Tibial nerve (tissue), 4 donors: Measurements from ENCODE around the gene IFNG. TPM values are rescaled to one million over a fixed set of nuclear protein-coding genes. Genes with fewer than 3 reads are reported as not detected.

Experiments
- DNase-seq, 2 donors: peaks; one replicate each; pipeline ENCODE4 v3.0.0-alpha.2; 2019; ENCODE audit warnings: low spot score in 2 of 2
- H3K27ac ChIP-seq, 4 donors: fragments of 200-600 bp; sonication (generic) in 3 of 4; one replicate each; pipeline ENCODE4 v1.5.1; 2017 to 2019; ENCODE audit warnings: mild to moderate bottlenecking in 1 of 4
- H3K27me3 ChIP-seq, 2 donors: fragments of 200-600 bp; sonication (generic) in 1 of 2; one replicate each; pipeline versions ENCODE4 v1.5.1 to v1.6.0; 2017 to 2019
- H3K36me3 ChIP-seq, 3 donors: fragments of 200-600 bp; sonication (generic); one replicate each; pipeline ENCODE4 v1.5.1; 2018 to 2019
- H3K4me1 ChIP-seq, 4 donors: fragments of 200-600 bp; sonication (generic) in 3 of 4; one replicate each; pipeline ENCODE4 v1.5.1; 2017 to 2019
- H3K4me3 ChIP-seq, 4 donors: fragments of 200-600 bp; sonication (generic) in 3 of 4; one replicate each; pipeline ENCODE4 v1.5.1; 2017 to 2019; ENCODE audit warnings: mild to moderate bottlenecking in 1 of 4, moderate library complexity in 1 of 4
- H3K9me3 ChIP-seq, 4 donors: fragments of 200-600 bp; sonication (generic) in 3 of 4; one replicate each; pipeline ENCODE4 v1.5.1; 2017 to 2019
- CTCF ChIP-seq, 5 experiments: fragments of 200-600 bp in 3 of 5; fragments of 450-650 bp in 2 of 5; sonication (generic) in 3 of 5; IDR thresholded peaks; one replicate each; pipeline ENCODE4 v1.5.1; 2016 to 2019; ENCODE audit warnings: antibody characterized with exemption in 5 of 5, mild to moderate bottlenecking in 3 of 5, moderate library complexity in 2 of 5
- EP300 ChIP-seq, 2 donors: sonication (generic); formaldehyde crosslinking; IDR thresholded peaks; one replicate each; pipeline ENCODE4 v1.6.1; 2017; ENCODE audit warnings: antibody characterized with exemption in 2 of 2, mild to moderate bottlenecking in 1 of 2
- POLR2A ChIP-seq, 2 donors: fragments of 450-650 bp; IDR thresholded peaks; one replicate each; pipeline ENCODE4 v1.6.1; 2017; ENCODE audit warnings: antibody characterized with exemption in 2 of 2, mild to moderate bottlenecking in 2 of 2, moderate library complexity in 2 of 2
- WGBS, 2 donors: methylation state at CpG; one replicate each; pipeline ENCODE4 v1.1.5; 2018; 5-methylcytosine and 5-hydroxymethylcytosine counted together
- total RNA-seq, 4 donors: library from RNA; depleted of rRNA; stranded (reverse); fragments of >200 nt; gene quantifications; one replicate each; pipeline ENCODE4 v1.1.0, GENCODE V29; 2016

IFNG gene
- total RNA-seq, 4 donors from 2014 or later, result not detected

- no peaks in the 10 kb centered on the region for H3K36me3 ChIP-seq
- 73 to 74% methylated on average over 1 of the region's 1 CpG for WGBS, 2 donors
- H3K4me3 ChIP-seq, result no peak overlapping the region
- H3K27me3 ChIP-seq, result no peaks in the 10 kb centered on the region
- no peaks in the 10 kb centered on the region for H3K9me3 ChIP-seq
- no peaks in the 10 kb centered on the region for H3K4me1 ChIP-seq
- no peak for DNase-seq
- no peak for TF ChIP-seq POLR2A (IDR thresholded peaks at IDR 0.05)
- TF ChIP-seq CTCF (IDR thresholded peaks at IDR 0.05), result no peak
- no peak for TF ChIP-seq EP300 (IDR thresholded peaks at IDR 0.05)
- no peak overlapping the region for H3K27ac ChIP-seq
Observed at GRCh38 chr12:68139941-68140340, 19.6 kb downstream of the IFNG start.

GRCh38 chr12:68139001-68139400, 20.5 kb downstream of the IFNG start:
- Histone ChIP-seq H3K9me3 (peaks cover 0 to 4% (median 0%) of the 10 kb centered on the region in 4 donors), H3K4me1 (no peaks in the 10 kb centered on the region), H3K27me3 (no peaks in the 10 kb centered on the region), H3K27ac (no peak overlapping the region), H3K36me3 (no peaks in the 10 kb centered on the region), H3K4me3 (no peak overlapping the region)
- WGBS, 2 donors, result 68 to 100% methylated on average over 1 of the region's 1 CpG
- no peak for DNase-seq
- TF ChIP-seq POLR2A (IDR thresholded peaks at IDR 0.05) (no peak), EP300 (IDR thresholded peaks at IDR 0.05) (no peak), CTCF (IDR thresholded peaks at IDR 0.05) (no peak)

- DNase-seq, result no peak
- no peaks in the 10 kb centered on the region for H3K27me3 ChIP-seq
- 95 to 96% methylated on average over 2 of the region's 2 CpGs for WGBS, 2 donors
- H3K27ac ChIP-seq, result no peak overlapping the region
- no peaks in the 10 kb centered on the region for H3K4me1 ChIP-seq
- H3K4me3 ChIP-seq, result no peak overlapping the region
- peaks cover 0 to 9% (median 0%) of the 10 kb centered on the region in 4 donors for H3K9me3 ChIP-seq
- no peaks in the 10 kb centered on the region for H3K36me3 ChIP-seq
- TF ChIP-seq EP300 (IDR thresholded peaks at IDR 0.05) (no peak), CTCF (IDR thresholded peaks at IDR 0.05) (no peak), POLR2A (IDR thresholded peaks at IDR 0.05) (no peak)
Observed at GRCh38 chr12:68138480-68138879, 21.1 kb downstream of the IFNG start.

DNA sequence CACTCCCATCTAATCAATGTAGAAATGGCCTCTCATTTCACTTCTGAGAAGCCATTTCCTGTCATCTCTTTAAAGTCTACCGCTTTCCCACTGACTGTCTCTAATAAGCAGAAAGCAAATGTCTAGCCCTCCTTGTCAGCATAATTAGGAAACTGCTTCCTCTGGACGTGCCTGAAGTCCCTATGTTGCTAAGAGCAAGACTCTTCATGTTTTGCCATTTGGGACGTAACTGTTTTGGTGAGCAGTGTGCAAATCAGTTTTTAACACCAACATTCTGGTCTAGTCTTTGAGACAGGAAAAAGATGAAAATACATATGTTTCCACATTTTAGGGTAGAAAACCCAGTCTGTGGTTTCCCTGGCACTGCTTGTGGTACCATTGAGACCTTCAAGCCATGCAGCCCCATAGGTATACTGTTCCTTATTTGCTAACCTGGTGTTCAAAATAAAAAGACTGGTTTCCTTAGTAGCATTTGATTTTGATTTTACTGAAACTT, 22.2 kb downstream of the IFNG start:
- no peaks in the 10 kb centered on the region for H3K36me3 ChIP-seq
- 41 to 50% methylated on average over 3 of the region's 3 CpGs for WGBS, 2 donors
- peaks cover 0 to 19% (median 0%) of the 10 kb centered on the region in 4 donors for H3K9me3 ChIP-seq
- H3K4me3 ChIP-seq, result no peak overlapping the region
- no peaks in the 10 kb centered on the region for H3K4me1 ChIP-seq
- DNase-seq, result no peak
- TF ChIP-seq EP300 (IDR thresholded peaks at IDR 0.05) (no peak), CTCF (IDR thresholded peaks at IDR 0.05) (no peak), POLR2A (IDR thresholded peaks at IDR 0.05) (no peak)
- H3K27me3 ChIP-seq, result no peaks in the 10 kb centered on the region
- no peak overlapping the region for H3K27ac ChIP-seq

GRCh38 chr12:68135520-68135919, 24.0 kb downstream of the IFNG start:
- H3K36me3 ChIP-seq, result no peaks in the 10 kb centered on the region
- H3K9me3 ChIP-seq, result peaks cover 0 to 38% (median 1%) of the 10 kb centered on the region in 4 donors
- no peak overlapping the region for H3K4me3 ChIP-seq
- H3K4me1 ChIP-seq, result no peaks in the 10 kb centered on the region
- H3K27ac ChIP-seq, result no peak overlapping the region
- WGBS, 2 donors, result 86 to 90% methylated on average over 3 of the region's 3 CpGs
- DNase-seq, result no peak
- no peaks in the 10 kb centered on the region for H3K27me3 ChIP-seq
- TF ChIP-seq POLR2A (IDR thresholded peaks at IDR 0.05) (no peak), EP300 (IDR thresholded peaks at IDR 0.05) (no peak), CTCF (IDR thresholded peaks at IDR 0.05) (no peak)
